Right ventricle myocardium inferior (tissue), 1 donor: ENCODE data around the gene NLGN1. TPM values are rescaled to one million over a fixed set of nuclear protein-coding genes. Genes with fewer than 3 reads are reported as not detected.

Experiments used
- ATAC-seq: fragments of 200-7000 bp; cut with Tn5 transposase; one replicate; pipeline ENCODE4 v1.9.1; 2020; ENCODE audit warnings: mild to moderate bottlenecking, moderate library complexity
- DNase-seq: peaks from one replicate; pipeline ENCODE4 v3.0.0; 2021; ENCODE audit errors: missing footprints
- intact Hi-C: fragments of 100-400 bp; cut with DNase I; formaldehyde crosslinking; loops from one replicate; pipeline ENCODE4 v1.11.0; 2022
- total RNA-seq: library from RNA; stranded (reverse); fragmentation: NEBNext Ultra II Directional; extraction: Animal tissue kit (Norgen Biotek cat#: 25700); gene quantifications from one replicate; pipeline ENCODE4 v1.2.1, GENCODE V29; 2021
- donor health status: DM: no; HTN: yes; CAD: no; lungs with severe emphysema.

The NLGN1 gene
- total RNA-seq, 1 donor from 2014 or later, result 8.0 TPM

- intact Hi-C loops, result no loop called here
- ATAC-seq (no peak), DNase-seq (no peak)
Observed at GRCh38 chr3:174058804-174059203, 661.3 kb downstream of the NLGN1 start.

- intact Hi-C loops, result no loop called here
- ATAC-seq, result no peak
- no peak for DNase-seq
Observed at GRCh38 chr3:174060431-174060830, 662.9 kb downstream of the NLGN1 start.

GRCh38 chr3:174061162-174061561 is 663.6 kb downstream of the NLGN1 start:
- intact Hi-C loops, result no loop called here
- ATAC-seq, result no peak

GRCh38 chr3:174061731-174062130 is 664.2 kb downstream of the NLGN1 start:
- ATAC-seq (no peak), DNase-seq (no peak)
- intact Hi-C loops, result no loop called here

More at GRCh38 chr3:174061162-174061561, 663.6 kb downstream of the NLGN1 start:
- no peak for DNase-seq

- ATAC-seq (no peak), DNase-seq (no peak)
- intact Hi-C loops, result no loop called here
Observed at GRCh38 chr3:174062923-174063322, 665.4 kb downstream of the NLGN1 start.

- ATAC-seq, result no peak
- intact Hi-C loops, result no loop called here
- no peak for DNase-seq
Observed at GRCh38 chr3:174068035-174068434, 670.5 kb downstream of the NLGN1 start.

GRCh38 chr3:174072675-174073074 is 675.1 kb downstream of the NLGN1 start:
- no peak for ATAC-seq
- no peak for DNase-seq
- intact Hi-C loops, result no loop called here

- DNase-seq (no peak), ATAC-seq (no peak)
- intact Hi-C loops, result no loop called here
Observed at GRCh38 chr3:174083706-174084105, 686.2 kb downstream of the NLGN1 start.

- DNase-seq (no peak), ATAC-seq (no peak)
- intact Hi-C loops, result no loop called here
Observed at GRCh38 chr3:174089592-174089991, 692.0 kb downstream of the NLGN1 start.

GRCh38 chr3:174094669-174095068 is 697.1 kb downstream of the NLGN1 start:
- intact Hi-C loops, result no loop called here
- DNase-seq (no peak), ATAC-seq (no peak)

- no peak for DNase-seq
- intact Hi-C loops, result no loop called here
- ATAC-seq, result no peak
Observed at GRCh38 chr3:174097686-174098085, 700.1 kb downstream of the NLGN1 start.

- intact Hi-C loops, result no loop called here
- no peak for DNase-seq
- no peak for ATAC-seq
Observed at GRCh38 chr3:174098746-174099145, 701.2 kb downstream of the NLGN1 start.

GRCh38 chr3:174099724-174100123 is 702.2 kb downstream of the NLGN1 start:
- DNase-seq (no peak), ATAC-seq (no peak)
- intact Hi-C loops, result no loop called here

GRCh38 chr3:174100744-174101143 is 703.2 kb downstream of the NLGN1 start:
- intact Hi-C loops, result no loop called here
- ATAC-seq (no peak), DNase-seq (no peak)

GRCh38 chr3:174101244-174101643 is 703.7 kb downstream of the NLGN1 start:
- no peak for ATAC-seq
- no peak for DNase-seq

GRCh38 chr3:174102274-174102673 is 704.7 kb downstream of the NLGN1 start:
- intact Hi-C loops, result no loop called here
- DNase-seq (no peak), ATAC-seq (no peak)

More at GRCh38 chr3:174101244-174101643, 703.7 kb downstream of the NLGN1 start:
- intact Hi-C loops, result no loop called here

GRCh38 chr3:174102866-174103265 is 705.3 kb downstream of the NLGN1 start:
- intact Hi-C loops, result no loop called here
- no peak for ATAC-seq
- DNase-seq, result no peak

GRCh38 chr3:174110761-174111160 is 713.2 kb downstream of the NLGN1 start:
- intact Hi-C loops, result no loop called here
- ATAC-seq (no peak), DNase-seq (no peak)

- ATAC-seq (no peak), DNase-seq (no peak)
- intact Hi-C loops, result no loop called here
Observed at GRCh38 chr3:174111776-174112175, 714.2 kb downstream of the NLGN1 start.

- intact Hi-C loops, result no loop called here
- no peak for DNase-seq
- no peak for ATAC-seq
Observed at GRCh38 chr3:174116421-174116820, 718.9 kb downstream of the NLGN1 start.

- ATAC-seq (no peak), DNase-seq (no peak)
- intact Hi-C loops, result no loop called here
Observed at GRCh38 chr3:174120997-174121396, 723.5 kb downstream of the NLGN1 start.

- intact Hi-C loops, result no loop called here
- DNase-seq (no peak), ATAC-seq (no peak)
Observed at GRCh38 chr3:174122411-174122810, 724.9 kb downstream of the NLGN1 start.
